Measurements from ENCODE around the gene CPSF4. TPM values are rescaled to one million over a fixed set of nuclear protein-coding genes. Genes with fewer than 3 reads are reported as not detected.

Gene CPSF4
- total RNA-seq, 1 experiment from 2014 or later: 67.0 TPM

GRCh38 chr7:99457650-99458493 lies 19.1 kb downstream of the CPSF4 start (continued):
- TF ChIP-seq REST (IDR thresholded peaks at IDR 0.05; ENCODE audit: low read depth) (no peak), ZNF274 (IDR thresholded peaks at IDR 0.05; ENCODE audit: low read depth, low read length) (no peak), EGR1 (IDR thresholded peaks at IDR 0.05; ENCODE audit: low read depth) (no peak)

GRCh38 chr7:99459087-99459486 lies 20.3 kb downstream of the CPSF4 start:
- ATAC-seq (peak; percentile 76), DNase-seq (ENCODE audit: low read depth, low spot score) (no peak)
- TF ChIP-seq MAX (IDR thresholded peaks at IDR 0.05) (no peak), CTCF (IDR thresholded peaks at IDR 0.05 in 2 of 3, conservative IDR thresholded peaks at IDR 0.05 in 1 of 3; ENCODE audit: borderline replicate concordance in 1 of 3, insufficient read depth in 1 of 3, low read depth in 2 of 3, low read length in 2 of 3) (peak in 2 of 3 experiments; percentile 57 to 63; a peak in 5 of 6 replicates)
- no peak overlapping the region for H3K4me2 ChIP-seq (ENCODE audit: low read length)
- H3K36me3 ChIP-seq (ENCODE audit: control insufficient read depth in 1 of 2, insufficient read depth in 2 of 2, low read length in 2 of 2): peaks cover 31 to 69% of the 10 kb centered on the region in 2 experiments; a peak in 3 of 4 replicates
- no peak overlapping the region for H3K27ac ChIP-seq (ENCODE audit: low read depth, low read length)
- no peak overlapping the region for H3K9ac ChIP-seq (ENCODE audit: low read length)
- ChIA-PET RAD21 (ENCODE audit: low non-redundant PET in 1 of 2, low total read pairs in 2 of 2, uncharacterized antibody in 2 of 2, unreplicated experiment in 2 of 2) (no interaction called here), CTCF (interaction anchor here (0.6 to 1.0 kb wide), 2 partner anchors 12 kb away, joined by 3 to 5 read pairs; no protein-coding TSS in a partner anchor), POLR2A (no interaction called here)
- H3K4me3 ChIP-seq (replicated peaks in 1 of 2; ENCODE audit: low read depth in 1 of 2, low read length in 2 of 2): no peak overlapping the region
- H3K9me2 ChIP-seq (ENCODE audit: insufficient read depth): no peaks in the 10 kb centered on the region
- BruUV-seq (replicated peaks): TSS peak; percentile 6
- no peaks in the 10 kb centered on the region for H3K4me1 ChIP-seq (ENCODE audit: control insufficient read depth in 1 of 2, insufficient read depth in 2 of 2, low read length in 2 of 2)
- H3K79me2 ChIP-seq (ENCODE audit: insufficient read depth, low read length): peaks cover 81% of the 10 kb centered on the region
- no peaks in the 10 kb centered on the region for H3K27me3 ChIP-seq (ENCODE audit: insufficient read depth, low read length)
- H4K20me1 ChIP-seq (ENCODE audit: insufficient read depth): peaks cover 11% of the 10 kb centered on the region; the same call in 1 of the 2 replicates
- intact Hi-C loops (cut with micrococcal nuclease): no loop called here
- no peak overlapping the region for H2AFZ ChIP-seq (ENCODE audit: low read depth, low read length, poor library complexity, severe bottlenecking)
- no peaks in the 10 kb centered on the region for H3K9me3 ChIP-seq (ENCODE audit: control insufficient read depth in 1 of 2, insufficient read depth in 1 of 2, low read depth in 1 of 2, low read length in 2 of 2)
